H9 (cell line): ENCODE results near the gene DECR2. TPM values are rescaled to one million over a fixed set of nuclear protein-coding genes. Genes with fewer than 3 reads are reported as not detected.
A peak's percentile ranks its signal among the peaks of the same experiment; 100 is the strongest.

Experiments
- DNase-seq: peaks from one replicate; pipeline ENCODE4 v3.0.0-alpha.2; 2017
- H2AFZ ChIP-seq: one replicate; pipeline ENCODE4 v1.6.1; 2013; ENCODE audit warnings: mild to moderate bottlenecking, low read length, control low read depth, moderate library complexity
- H2AK5ac ChIP-seq: 2 replicates; pipeline ENCODE4 v1.6.1; 2013; ENCODE audit warnings: low read length, control low read depth, mixed read lengths; ENCODE audit not compliant: insufficient read length
- H2BK120ac ChIP-seq: one replicate; pipeline ENCODE4 v1.6.1; 2013; ENCODE audit warnings: low read depth, mild to moderate bottlenecking, low read length, control low read depth, inconsistent platforms; ENCODE audit not compliant: poor library complexity, severe bottlenecking
- H2BK12ac ChIP-seq: 2 replicates; pipeline ENCODE4 v1.6.1; 2013; ENCODE audit warnings: low read length, control low read depth, mixed read lengths, low read depth; ENCODE audit not compliant: insufficient read length
- H2BK15ac ChIP-seq: 2 replicates; pipeline ENCODE4 v1.6.1; 2013; ENCODE audit warnings: low read depth, low read length, control low read depth
- H2BK20ac ChIP-seq: one replicate; pipeline ENCODE4 v1.6.1; 2013; ENCODE audit warnings: low read depth, mild to moderate bottlenecking, low read length, control low read depth, inconsistent platforms; ENCODE audit not compliant: poor library complexity, severe bottlenecking
- H2BK5ac ChIP-seq: 2 replicates; pipeline ENCODE4 v1.6.1; 2013; ENCODE audit warnings: low read length, control low read depth, mixed read lengths; ENCODE audit not compliant: insufficient read length
- H3K14ac ChIP-seq: 2 replicates; pipeline ENCODE4 v1.6.1; 2013; ENCODE audit warnings: low read length, control low read depth; ENCODE audit not compliant: insufficient read depth
- H3K18ac ChIP-seq: 2 replicates; pipeline ENCODE4 v1.6.1; 2013; ENCODE audit warnings: low read depth, mild to moderate bottlenecking, mixed read lengths, low read length, control low read depth; ENCODE audit not compliant: insufficient read length
- H3K23ac ChIP-seq: 2 replicates; pipeline ENCODE4 v1.6.1; 2013; ENCODE audit warnings: low read length, control low read depth, mixed read lengths, low read depth; ENCODE audit not compliant: insufficient read length
- H3K23me2 ChIP-seq: 2 replicates; pipeline ENCODE4 v1.6.1; 2013; ENCODE audit warnings: low read depth, mild to moderate bottlenecking, mixed read lengths, low read length, control low read depth; ENCODE audit not compliant: insufficient read length, poor library complexity, severe bottlenecking
- H3K27ac ChIP-seq: 2 replicates; pipeline ENCODE4 v1.5.1; 2013; ENCODE audit warnings: low read length, control low read depth, mixed read lengths, low read depth; ENCODE audit not compliant: insufficient read length
- H3K27me3 ChIP-seq: 2 replicates; pipeline ENCODE4 v1.6.1; 2013; ENCODE audit warnings: low read length, control low read depth, inconsistent platforms; ENCODE audit not compliant: insufficient read depth
- H3K4ac ChIP-seq: 2 replicates; pipeline ENCODE4 v1.6.1; 2013; ENCODE audit warnings: low read depth, mild to moderate bottlenecking, control low read depth, inconsistent platforms, low read length, moderate library complexity
- H3K4me1 ChIP-seq: 2 replicates; pipeline ENCODE4 v1.6.1; 2013; ENCODE audit warnings: low read length, control low read depth, inconsistent platforms; ENCODE audit not compliant: insufficient read depth
- H3K4me2 ChIP-seq: 2 replicates; pipeline ENCODE4 v1.6.1; 2013; ENCODE audit warnings: low read length, control low read depth, mixed read lengths; ENCODE audit not compliant: insufficient read length, insufficient read depth
- H3K56ac ChIP-seq: 2 replicates; pipeline ENCODE4 v1.6.1; 2013; ENCODE audit warnings: low read depth, mild to moderate bottlenecking, mixed read lengths, low read length, control low read depth; ENCODE audit not compliant: insufficient read length
- H3K79me1 ChIP-seq: 2 replicates; pipeline ENCODE4 v1.6.1; 2013; ENCODE audit warnings: low read depth, mild to moderate bottlenecking, moderate library complexity, low read length, control low read depth, inconsistent platforms; ENCODE audit not compliant: insufficient read depth, poor library complexity, severe bottlenecking
- H3K79me2 ChIP-seq: 2 replicates; pipeline ENCODE4 v1.6.1; 2013; ENCODE audit warnings: low read length, control low read depth, inconsistent platforms; ENCODE audit not compliant: insufficient read depth
- H3K9ac ChIP-seq: 2 replicates; pipeline ENCODE4 v1.6.1; 2013; ENCODE audit warnings: low read length, control low read depth, mixed read lengths; ENCODE audit not compliant: insufficient read length; ENCODE audit errors: extremely low read depth
- H3K9me3 ChIP-seq: one replicate; pipeline ENCODE4 v1.6.1; 2013; ENCODE audit warnings: low read depth, low read length, inconsistent platforms; ENCODE audit not compliant: control insufficient read depth
- H3T11ph ChIP-seq: one replicate; pipeline ENCODE4 v1.6.1; 2013; ENCODE audit warnings: mild to moderate bottlenecking, low read length, control low read depth, inconsistent platforms
- H4K20me1 ChIP-seq: one replicate; pipeline ENCODE4 v1.6.1; 2013; ENCODE audit not compliant: control insufficient read depth, insufficient read length, insufficient read depth
- H4K5ac ChIP-seq: 2 replicates; pipeline ENCODE4 v1.6.1; 2013; ENCODE audit warnings: low read depth, mild to moderate bottlenecking, mixed read lengths, low read length, control low read depth; ENCODE audit not compliant: insufficient read length
- H4K8ac ChIP-seq: replicated peaks from 2 replicates; pipeline ENCODE4 v1.6.1; 2013; ENCODE audit warnings: low read length, control low read depth, mixed read lengths, low read depth; ENCODE audit not compliant: insufficient read length
- H4K91ac ChIP-seq: 2 replicates; pipeline ENCODE4 v1.6.1; 2013; ENCODE audit warnings: low read depth, mild to moderate bottlenecking, moderate library complexity, mixed read lengths, low read length, control low read depth; ENCODE audit not compliant: insufficient read length
- H3K27ac Mint-ChIP-seq, 3 experiments: 2 replicates in 2 of 3; 3 replicates in 1 of 3; pipeline ENCODE4 v1.8.0; 2020 to 2021; ENCODE audit warnings: mixed read lengths in 3 of 3, mild to moderate bottlenecking in 1 of 3, moderate library complexity in 1 of 3
- H3K27me3 Mint-ChIP-seq: 2 replicates; pipeline ENCODE4 v1.8.0; 2021; ENCODE audit warnings: low read depth, mild to moderate bottlenecking, moderate library complexity, mixed read lengths
- H3K36me3 Mint-ChIP-seq, 3 experiments: 2 replicates in 2 of 3; 3 replicates in 1 of 3; pipeline ENCODE4 v1.8.0; 2020 to 2021; ENCODE audit warnings: low read depth in 3 of 3, mixed read lengths in 3 of 3; ENCODE audit not compliant: insufficient read depth in 1 of 3
- H3K4me1 Mint-ChIP-seq, 2 experiments: 2 replicates each; pipeline ENCODE4 v1.8.0; 2020; ENCODE audit warnings: mixed read lengths in 2 of 2
- H3K4me3 Mint-ChIP-seq, 2 experiments: 2 replicates in 1 of 2; 3 replicates in 1 of 2; pipeline ENCODE4 v1.8.0; 2020 to 2021; ENCODE audit warnings: mild to moderate bottlenecking in 2 of 2, mixed read lengths in 2 of 2, moderate library complexity in 1 of 2
- H3K9me3 Mint-ChIP-seq, 2 experiments: 2 replicates in 1 of 2; 3 replicates in 1 of 2; pipeline ENCODE4 v1.8.0; 2020; ENCODE audit warnings: mild to moderate bottlenecking in 2 of 2, mixed read lengths in 2 of 2, moderate library complexity in 1 of 2
- WGBS: extraction: QIAGEN DNeasy Blood & Tissue Kit; methylation state at CpG from one replicate; pipeline ENCODE4 v1.1.7; 2013; ENCODE audit warnings: missing lambda C conversion rate, low lambda C conversion rate, mixed read lengths; ENCODE audit not compliant: insufficient read length; ENCODE audit errors: extremely low coverage; 5-methylcytosine and 5-hydroxymethylcytosine counted together
- total RNA-seq: library from RNA; stranded (reverse); gene quantifications from 2 replicates; pipeline ENCODE4 v1.2.1, GENCODE V29; 2021
- TF ChIP-seq, protein P1 (sequence below): fragments of 200-600 bp; sonication (generic); conservative IDR thresholded peaks from 3 replicates; pipeline ENCODE4 v1.8.0; 2021; ENCODE audit warnings: antibody characterized with exemption, mild to moderate bottlenecking

DECR2 gene
- total RNA-seq, 1 experiment from 2014 or later: 39.3 TPM

DNA sequence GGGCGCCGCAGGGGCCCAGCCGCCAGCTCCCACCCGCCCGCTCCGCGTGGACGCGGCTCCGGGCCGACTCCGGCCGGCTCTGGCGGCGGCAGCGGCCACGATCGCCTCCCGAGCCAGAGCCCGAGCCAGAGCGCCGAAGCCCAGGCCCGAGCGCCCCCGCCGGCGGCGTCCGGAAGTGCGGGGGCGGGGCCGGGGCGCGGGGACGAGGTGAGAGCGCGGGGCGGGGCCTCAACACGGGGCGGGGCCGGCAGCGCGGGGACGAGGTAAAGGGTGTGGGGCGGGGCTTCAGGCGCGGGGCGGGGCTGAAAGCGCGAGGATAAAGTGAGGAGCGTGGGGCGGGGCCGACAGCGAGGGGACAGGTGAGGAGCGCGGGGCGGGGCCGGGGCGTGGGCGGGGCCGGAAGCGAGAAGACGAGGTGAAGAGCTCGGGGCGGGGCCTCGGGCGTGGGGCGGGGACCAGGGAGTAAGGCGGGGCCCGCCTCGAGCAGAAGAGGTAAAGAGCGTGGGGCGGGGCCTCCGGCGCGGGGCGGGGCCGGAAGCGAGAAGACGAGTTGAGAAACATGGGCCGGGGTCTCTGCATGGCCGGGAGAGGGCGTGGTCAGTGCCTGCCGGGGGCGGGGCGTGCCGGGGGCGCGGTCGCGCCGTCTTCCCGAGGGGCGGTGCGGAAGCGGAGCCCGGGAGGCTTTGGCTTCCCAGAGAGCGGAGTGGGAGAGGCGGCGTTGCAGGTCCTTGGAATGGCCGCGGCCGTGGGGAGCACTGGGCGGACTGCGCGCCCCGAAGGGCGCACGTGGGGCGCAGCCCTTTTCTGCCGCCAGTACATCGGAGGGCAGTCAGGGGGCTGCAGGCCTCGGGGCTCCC lies 48.9 kb upstream of the DECR2 start, which contains the start of gene AXIN1:
TSS of gene AXIN1 (minus strand) at position 177 of the 857 bp plus-strand sequence. CDS start 5,698 bp downstream, outside the sequence.
- TF ChIP-seq, protein P1, sequence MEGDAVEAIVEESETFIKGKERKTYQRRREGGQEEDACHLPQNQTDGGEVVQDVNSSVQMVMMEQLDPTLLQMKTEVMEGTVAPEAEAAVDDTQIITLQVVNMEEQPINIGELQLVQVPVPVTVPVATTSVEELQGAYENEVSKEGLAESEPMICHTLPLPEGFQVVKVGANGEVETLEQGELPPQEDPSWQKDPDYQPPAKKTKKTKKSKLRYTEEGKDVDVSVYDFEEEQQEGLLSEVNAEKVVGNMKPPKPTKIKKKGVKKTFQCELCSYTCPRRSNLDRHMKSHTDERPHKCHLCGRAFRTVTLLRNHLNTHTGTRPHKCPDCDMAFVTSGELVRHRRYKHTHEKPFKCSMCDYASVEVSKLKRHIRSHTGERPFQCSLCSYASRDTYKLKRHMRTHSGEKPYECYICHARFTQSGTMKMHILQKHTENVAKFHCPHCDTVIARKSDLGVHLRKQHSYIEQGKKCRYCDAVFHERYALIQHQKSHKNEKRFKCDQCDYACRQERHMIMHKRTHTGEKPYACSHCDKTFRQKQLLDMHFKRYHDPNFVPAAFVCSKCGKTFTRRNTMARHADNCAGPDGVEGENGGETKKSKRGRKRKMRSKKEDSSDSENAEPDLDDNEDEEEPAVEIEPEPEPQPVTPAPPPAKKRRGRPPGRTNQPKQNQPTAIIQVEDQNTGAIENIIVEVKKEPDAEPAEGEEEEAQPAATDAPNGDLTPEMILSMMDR: peak; percentile 52
- Histone ChIP-seq H2AK5ac (no peak within 1 kb of the TSS), H3K18ac (no peak within 1 kb of the TSS), H3K27me3 (no peaks in the 10 kb centered on the region), H3K4ac (no peak within 1 kb of the TSS), H3K23me2 (peaks cover 4% of the 10 kb centered on the region), H3K79me1 (peaks cover 5% of the 10 kb centered on the region), H3K27ac (no peak within 1 kb of the TSS), H3K79me2 (peaks cover 15% of the 10 kb centered on the region; the same call in 1 of the 2 replicates), H3K4me1 (no peaks in the 10 kb centered on the region), H3K23ac (no peak within 1 kb of the TSS), H3K14ac (no peak within 1 kb of the TSS), H2BK5ac (no peak within 1 kb of the TSS), H2BK12ac (no peak within 1 kb of the TSS), H2BK20ac (no peak within 1 kb of the TSS), H2BK120ac (no peak within 1 kb of the TSS), H3K9me3 (no peaks in the 10 kb centered on the region), H3K4me2 (peak within 1 kb of the TSS; percentile 57), H4K5ac (no peak within 1 kb of the TSS), H3T11ph (no peak within 1 kb of the TSS), H3K9ac (peak within 1 kb of the TSS; percentile 62), H3K56ac (no peak within 1 kb of the TSS), H2AFZ (no peak within 1 kb of the TSS), H4K20me1 (no peaks in the 10 kb centered on the region), H4K91ac (no peak within 1 kb of the TSS), H4K8ac (no peak within 1 kb of the TSS), H2BK15ac (no peak within 1 kb of the TSS)
- peak within 1 kb of the TSS in 1 of 3 experiments; percentile 79; a peak in 1 of 7 replicates for H3K27ac Mint-ChIP-seq
- WGBS: no CpG with 5 or more reads among the region's 113 CpGs
- no peaks in the 10 kb centered on the region for H3K27me3 Mint-ChIP-seq
- peak; percentile 100 for DNase-seq
- peak within 1 kb of the TSS; percentile 85 to 94 for H3K4me3 Mint-ChIP-seq
- peaks cover under 1 to 6% of the 10 kb centered on the region in 2 experiments; a peak in 2 of 4 replicates for H3K4me1 Mint-ChIP-seq
- H3K9me3 Mint-ChIP-seq: no peaks in the 10 kb centered on the region
- H3K36me3 Mint-ChIP-seq: peaks cover 0 to 20% (median 7%) of the 10 kb centered on the region in 3 experiments; a peak in 4 of 7 replicates
